Medulla oblongata (tissue), 1 donor: ENCODE data around the gene AK5.
"Not testable (repeated sequence)": the region's sequence is repeated elsewhere in the genome, so short reads cannot be mapped to it uniquely, and the experiment has no call there.

Experiments
- DNase-seq: peaks from one replicate; pipeline ENCODE4 v3.0.0-alpha.2; 2015; ENCODE audit errors: extremely low spot score

AK5 gene

DNA sequence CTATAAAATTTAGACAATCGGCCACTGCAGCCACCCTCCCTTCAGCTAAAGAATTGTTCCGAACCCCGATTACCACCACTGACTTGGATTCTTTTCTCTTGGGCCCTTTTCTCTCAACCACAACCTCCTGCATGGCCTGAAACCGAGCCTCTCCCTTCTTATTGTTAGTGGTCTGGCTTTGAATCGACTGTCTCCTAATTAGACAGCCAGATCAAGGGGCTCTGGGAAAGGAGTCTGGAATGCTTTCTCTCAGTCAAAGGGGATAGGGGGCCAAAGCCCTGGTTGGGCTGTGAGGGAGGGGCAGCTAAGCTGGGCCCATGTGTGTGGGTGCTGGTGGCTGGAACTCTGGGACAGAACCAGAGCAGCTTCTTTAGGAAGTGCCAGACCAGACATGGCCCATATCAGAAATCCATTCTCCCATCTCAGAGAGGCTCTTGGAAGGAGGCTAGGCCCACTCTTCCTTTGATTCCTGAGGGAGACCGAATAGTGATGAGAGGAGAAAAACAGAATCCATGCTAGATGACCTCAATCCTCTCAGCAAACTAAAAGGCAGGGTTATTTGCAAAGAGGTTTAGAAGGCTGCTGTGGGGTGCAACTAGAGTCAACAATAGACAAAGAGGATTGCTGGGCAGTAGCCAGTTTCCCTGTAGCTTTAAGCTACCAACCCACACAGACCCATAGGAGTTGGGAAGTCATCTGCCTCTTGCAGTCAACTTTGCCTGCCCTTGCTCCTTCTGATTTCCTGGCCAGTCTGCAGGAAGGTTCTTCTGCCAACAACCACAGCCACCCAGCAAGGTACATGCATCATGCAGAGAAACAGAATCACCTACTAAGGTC lies 117.6 kb downstream of the AK5 start:
- DNase-seq, result peak; percentile 87

DNA sequence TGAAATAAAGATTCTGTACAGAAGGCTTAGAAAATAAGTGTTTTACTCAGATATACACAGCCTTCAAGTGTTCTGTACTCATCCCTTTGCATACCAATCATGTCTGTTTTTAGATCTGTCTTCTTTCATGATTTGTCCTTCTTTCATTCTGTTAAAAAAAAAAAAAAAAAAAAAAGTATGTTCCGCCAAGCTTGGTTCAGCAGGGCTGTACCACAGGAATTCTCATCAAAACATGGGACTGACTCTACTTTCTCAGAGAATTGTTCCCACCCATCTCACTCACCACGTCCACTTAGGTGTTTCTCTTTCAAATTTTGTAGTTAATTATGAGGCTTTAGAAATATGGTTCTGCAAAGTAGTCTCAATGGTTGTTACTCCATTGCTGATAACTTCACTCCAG lies 119.0 kb downstream of the AK5 start:
- no peak for DNase-seq

DNA sequence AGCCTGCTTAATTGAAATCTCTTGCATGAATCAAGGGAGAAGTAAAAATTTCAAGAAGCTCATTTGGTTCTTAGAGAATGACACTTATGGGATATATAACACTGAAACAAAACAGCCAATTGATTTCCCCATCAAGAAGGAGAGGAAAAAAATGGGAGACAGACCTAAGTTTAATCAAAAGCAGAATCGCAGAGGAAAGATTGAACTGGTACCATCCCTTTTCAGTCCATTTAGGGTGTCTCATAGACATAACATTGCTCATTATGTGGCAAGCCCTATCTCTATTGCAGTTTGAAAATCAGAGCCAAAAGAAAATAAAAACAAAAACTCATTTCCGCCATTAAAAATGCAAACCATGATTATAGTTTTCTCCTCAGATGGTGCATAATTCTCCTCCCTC lies 119.6 kb downstream of the AK5 start:
- DNase-seq, result no peak

DNA sequence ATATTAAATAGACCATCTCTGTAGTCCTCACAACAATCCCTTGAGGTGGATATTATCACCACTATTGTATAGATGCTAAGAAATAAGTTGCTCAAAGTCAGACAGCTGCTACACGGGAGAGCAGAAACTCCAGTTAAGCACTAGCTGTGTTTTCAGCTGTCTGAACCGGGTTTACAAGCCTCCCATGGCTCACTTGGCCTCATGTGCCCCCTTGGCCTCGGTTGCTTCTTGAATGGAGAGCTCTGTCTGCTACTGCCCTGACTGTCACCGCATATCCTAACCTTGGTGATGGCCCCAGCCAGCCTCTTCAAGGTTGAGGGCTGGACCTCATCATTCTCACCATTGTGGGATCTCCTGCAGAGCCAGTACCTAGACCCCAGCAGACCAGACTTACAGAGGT lies 123.4 kb downstream of the AK5 start:
- DNase-seq, result no peak

DNA sequence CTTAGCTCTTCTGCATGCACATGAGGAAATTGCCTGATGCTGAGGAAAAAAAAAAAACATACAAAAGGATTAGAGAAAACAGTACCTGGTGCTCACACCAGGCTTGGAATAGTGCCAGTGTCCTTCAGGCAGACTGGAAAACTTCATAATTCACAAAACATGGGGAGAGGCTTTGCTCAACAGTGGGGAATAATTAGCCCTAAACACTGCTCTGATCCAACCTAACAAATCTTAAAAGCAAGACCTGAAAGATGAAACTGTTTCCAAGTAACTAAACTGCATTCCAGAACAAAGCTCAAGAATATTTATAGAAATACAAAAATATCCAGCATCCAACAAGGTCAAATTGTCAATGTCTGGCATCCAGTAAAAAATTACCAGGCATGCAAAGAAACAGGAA lies 124.8 kb downstream of the AK5 start:
- no peak for DNase-seq

DNA sequence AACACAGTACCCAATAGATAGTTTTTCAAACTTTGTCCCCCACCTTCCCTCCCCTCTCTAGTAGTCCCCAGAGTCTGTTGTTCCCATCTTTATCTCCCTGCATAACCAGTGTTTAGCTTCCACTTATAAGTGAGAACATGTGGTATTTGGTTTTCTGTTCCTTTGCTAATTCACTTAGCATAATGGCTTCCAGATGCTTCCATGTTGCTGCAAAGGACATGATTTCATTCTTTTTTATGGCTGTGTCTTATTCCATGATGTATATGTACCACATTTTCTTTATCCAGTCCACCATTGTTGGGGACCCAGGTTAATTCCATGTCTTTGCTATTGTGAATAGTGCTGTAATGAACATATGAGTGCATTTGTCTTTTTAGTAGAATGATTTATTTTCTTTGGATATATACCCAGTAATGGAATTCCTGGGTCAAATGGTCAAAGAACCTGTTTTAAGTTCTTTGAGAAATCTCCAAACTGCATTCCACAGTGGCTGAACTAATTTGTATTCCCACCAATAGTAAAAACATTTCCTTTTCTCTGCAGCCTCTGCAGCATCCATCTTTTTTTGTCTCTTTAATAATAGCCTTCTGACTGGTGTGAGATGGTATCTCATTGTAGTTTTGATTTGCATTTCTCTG lies 126.0 kb downstream of the AK5 start:
- DNase-seq, result no peak

DNA sequence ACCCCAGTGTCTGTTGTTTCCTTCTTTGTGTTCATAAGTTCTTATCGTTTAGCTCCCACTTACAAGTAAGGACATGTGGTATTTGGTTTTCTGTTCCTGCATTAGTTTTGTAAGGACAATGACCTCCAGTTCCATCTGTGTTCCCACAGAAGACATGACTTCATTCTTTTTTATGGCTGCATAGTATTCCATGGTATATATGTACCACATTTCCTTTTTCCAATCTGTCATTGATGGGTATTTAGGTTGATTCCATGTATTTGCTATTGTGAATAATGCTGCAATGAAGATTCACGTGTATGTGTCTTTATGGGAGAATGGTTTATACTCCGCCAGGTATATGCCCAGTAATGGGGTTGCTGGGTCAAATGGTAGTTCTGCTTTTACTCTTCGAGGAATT lies 127.1 kb downstream of the AK5 start:
- not testable (repeated sequence) for DNase-seq

DNA sequence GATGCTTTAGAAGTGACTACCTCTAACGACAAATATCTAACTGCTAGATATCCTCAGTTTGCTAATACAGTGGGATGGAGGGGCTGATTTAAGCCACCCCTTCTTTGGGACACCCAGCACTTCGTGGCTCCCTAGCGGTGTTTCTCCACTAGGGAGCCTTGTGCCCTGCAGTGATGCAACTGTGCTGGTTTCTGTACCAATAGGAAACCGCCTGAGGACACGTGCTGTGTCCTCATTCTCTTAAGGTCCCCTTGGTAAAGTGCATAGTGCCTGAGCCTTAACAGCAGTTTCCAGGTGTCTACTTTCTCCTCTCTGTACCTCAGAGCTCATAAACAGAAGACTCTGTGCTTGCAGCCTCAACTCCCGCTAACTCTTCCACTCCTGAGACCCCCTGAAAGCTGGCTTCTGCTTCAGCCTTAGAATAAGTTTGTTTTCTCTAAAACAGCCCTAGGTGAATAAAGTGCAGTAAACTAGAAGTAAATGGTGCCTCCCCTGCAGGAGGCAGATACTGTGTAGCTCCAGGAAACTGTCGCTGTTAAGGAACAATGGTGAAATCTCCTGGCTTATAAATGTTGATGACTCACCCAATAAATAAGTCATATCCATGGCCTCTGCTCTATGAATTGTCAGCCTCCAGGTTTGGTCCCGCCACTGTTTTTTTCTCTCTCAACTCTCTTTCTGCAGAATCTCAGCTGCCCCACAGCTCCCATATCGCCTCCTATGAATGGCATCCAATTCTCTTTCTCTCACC lies 130.4 kb downstream of the AK5 start:
- DNase-seq, result no peak

DNA sequence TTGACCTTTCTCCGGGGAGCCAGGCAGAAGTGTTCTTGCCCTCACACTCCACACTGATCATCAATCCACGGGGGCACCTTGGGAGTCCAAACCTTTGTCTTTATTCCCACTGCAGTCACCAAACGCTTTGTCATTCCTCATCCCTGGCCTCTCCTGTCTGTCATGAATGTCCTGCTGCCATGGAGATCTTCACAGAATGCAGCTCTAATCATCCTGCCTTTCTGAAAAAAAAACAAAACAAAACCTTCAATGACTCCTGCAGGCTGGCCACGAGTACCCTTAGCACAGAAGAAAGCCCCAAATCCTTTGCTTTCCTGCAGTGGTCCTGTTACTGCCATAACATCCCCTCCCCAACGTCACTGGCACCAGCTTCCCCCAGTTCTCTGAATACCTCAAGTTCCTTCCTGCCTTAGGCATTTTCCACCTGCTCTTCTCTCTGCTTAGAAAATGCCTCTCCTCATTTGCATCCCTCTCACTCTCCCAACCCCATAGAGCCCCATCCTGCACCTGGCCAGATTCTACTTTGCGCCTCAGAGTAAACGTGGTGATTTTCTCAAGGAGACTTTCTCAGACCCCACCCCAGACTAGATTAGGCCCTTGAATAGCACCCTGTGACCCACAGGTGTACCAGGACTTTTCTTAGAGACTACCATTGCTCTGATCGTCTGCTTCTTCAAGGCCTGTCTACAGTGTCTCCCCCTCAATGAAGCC lies 131.2 kb downstream of the AK5 start:
- DNase-seq, result no peak

DNA sequence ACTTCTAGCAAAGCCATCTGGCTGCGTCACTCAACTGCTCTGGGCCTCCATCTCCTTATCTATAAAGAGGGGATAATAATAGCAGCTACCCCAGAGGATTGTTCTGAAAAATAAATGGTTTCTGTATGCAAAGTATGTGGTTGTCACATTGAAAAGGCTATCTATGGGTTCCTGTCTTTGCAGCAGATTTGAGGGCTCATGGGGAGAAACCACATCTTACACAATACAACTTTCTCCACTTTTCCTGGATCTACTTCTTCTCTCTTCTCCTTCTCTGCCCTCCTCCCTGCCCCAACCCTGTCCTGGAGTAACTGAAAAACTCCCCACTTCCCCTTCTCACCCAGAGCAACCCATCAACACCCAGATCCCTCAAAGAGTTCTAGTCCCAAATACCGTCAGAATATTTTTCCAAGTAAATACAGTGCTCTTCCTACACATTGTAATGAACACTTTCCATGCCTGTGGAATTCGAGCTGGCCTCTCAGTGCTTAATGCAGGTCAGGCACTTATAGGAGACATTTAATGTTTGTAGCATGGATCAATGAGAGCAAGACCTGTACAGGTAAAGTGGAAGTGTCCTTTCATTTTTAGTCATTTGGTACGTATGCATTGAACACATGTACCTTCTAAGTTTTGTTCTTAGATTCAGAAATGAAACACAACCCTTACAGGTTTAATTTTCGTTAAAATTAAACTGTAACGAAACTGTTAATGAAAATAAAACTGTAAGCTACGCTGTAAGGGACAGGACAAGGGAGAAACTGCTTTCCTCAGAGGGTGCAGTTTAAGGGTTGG lies 131.9 kb downstream of the AK5 start:
- no peak for DNase-seq

DNA sequence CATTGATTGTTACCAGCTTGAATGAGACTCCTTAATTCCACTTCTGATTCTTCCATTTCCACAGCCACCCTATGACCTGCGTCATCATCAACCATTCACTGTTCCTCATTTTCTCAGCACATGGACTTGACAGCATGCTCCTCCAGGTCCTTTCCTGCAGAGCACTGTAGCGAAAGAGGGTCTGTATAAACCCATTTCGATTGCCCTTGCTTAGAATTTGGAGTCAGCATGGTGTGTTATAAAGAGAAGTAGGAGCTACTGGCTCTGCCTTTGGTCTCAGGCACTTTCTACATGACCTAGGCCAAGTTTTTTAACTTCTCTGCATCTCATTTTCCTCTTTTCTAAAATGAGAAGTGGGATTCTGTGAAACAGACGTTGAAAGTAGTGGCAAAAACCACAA lies 133.8 kb downstream of the AK5 start:
- DNase-seq, result no peak

DNA sequence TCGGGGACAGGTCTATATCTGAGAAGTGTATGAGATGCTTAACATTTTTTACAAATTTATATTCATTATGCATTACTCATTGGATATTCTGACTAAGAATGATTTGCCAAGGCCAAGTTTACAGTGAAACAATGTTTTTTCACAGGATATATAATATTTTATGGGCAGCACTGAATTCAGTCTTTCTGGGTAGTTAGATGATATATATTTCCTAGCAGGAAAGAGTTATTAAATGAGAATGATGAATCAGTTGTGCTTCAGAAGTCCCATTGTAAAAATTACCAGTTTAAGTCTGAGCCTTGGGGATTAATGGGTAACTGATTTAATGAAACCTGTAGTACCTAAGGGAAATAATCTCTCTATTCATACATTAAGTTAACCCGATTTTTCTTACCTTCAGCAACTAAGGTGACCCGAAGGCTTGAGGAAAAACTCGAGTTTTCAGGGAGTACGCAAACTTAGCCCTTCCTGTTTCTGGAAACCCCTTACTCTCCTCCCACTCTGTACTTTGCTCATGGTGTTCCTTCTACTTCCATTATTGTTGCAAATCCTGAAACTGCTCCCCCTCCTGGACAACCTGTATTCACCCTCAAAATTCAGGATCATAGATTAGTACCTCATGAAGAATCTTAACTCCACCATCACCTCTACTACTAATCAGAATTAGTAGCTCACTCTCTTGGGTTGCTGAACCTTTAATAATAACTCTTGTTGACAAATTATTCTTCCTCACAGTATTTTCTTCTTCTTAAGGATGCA lies 135.1 kb downstream of the AK5 start:
- DNase-seq, result no peak

DNA sequence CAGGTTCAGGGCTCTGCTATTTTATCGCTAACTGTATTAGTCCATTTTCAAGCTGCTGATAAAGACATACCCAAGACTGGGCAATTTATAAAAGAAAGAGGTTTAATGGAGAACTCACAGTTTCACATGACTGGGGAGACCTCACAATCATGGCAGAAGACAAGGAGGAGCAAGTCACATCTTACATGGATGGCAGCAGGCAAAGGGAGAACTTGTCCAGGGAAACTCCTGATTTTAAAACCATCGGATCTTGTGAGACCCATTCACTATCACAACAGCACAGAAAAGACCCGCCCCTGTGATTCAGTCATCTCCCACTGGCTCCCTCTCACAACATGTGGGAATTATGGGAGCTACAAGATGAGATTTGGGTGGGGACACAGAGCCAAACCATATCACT lies 136.2 kb downstream of the AK5 start:
- DNase-seq, result not testable (repeated sequence)

DNA sequence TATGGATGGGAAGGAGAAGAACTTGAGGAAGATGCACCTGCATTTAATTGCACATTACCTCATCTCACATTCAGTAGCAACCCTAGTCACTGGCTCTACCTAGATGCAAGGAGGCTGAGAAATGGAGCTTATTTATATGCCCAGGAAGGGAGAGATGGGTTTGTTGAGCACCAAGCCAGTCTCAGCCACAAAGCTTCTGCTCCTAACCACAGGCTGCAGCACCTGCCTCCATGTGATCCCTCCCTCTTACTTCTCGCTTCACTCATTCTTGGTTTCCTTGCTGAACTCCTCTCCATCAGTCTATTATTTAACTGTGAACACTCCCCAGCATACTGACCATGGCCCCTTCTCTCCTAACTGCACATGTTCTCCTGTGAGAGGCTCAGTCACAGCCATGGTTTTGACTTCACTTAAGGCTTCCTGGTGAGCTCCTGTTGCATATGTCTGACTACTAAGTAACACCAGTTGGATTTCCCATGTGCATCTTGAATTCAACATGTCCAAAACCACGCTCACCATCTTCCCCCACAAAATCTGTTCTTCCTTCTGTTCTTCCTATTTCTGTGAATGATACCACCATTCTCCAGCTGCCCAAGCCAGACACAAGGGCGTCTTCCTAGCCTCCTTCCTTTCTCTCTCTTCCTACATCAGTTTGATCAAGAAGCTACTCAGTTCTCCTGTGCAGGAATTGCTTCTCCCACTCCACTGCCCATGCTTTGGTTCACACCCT lies 139.8 kb downstream of the AK5 start:
- DNase-seq, result no peak

DNA sequence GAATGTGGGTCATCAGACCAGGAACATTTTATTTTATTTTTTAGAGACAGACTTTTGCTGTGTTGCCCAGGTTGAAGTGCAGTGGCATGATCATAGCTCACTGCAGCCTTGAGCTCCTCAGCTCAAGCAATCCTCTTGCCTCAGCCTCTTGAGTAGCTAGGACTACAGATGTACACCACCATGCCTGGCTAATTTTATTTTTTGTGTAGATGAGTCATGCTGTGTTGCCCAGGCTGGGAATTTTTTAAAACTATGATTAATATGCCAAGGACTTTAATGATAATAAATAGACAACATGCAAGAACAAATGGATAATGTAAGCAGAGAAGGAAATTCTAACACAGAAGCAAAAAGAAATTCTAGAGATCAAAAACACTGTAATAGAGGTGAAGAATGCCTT lies 142.4 kb downstream of the AK5 start:
- DNase-seq, result no peak

DNA sequence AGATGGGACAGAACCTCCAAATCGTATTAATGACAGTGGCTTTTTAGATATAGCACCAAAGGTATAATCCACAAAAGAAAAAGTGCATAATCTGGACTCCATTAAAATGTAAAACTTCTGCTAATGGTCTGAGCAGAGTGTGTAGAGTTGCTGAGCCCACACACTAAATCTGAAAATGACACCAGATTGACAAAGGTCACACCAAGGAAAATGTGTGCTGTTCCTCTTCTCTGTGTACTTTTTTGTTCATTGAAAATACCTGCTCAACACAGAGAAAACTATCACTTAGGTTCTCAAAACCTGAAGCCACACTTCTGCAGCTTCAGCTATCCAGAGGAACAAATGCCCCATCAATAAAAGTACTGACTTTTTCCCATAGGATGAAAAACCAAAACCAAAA lies 146.2 kb downstream of the AK5 start:
- no peak for DNase-seq

DNA sequence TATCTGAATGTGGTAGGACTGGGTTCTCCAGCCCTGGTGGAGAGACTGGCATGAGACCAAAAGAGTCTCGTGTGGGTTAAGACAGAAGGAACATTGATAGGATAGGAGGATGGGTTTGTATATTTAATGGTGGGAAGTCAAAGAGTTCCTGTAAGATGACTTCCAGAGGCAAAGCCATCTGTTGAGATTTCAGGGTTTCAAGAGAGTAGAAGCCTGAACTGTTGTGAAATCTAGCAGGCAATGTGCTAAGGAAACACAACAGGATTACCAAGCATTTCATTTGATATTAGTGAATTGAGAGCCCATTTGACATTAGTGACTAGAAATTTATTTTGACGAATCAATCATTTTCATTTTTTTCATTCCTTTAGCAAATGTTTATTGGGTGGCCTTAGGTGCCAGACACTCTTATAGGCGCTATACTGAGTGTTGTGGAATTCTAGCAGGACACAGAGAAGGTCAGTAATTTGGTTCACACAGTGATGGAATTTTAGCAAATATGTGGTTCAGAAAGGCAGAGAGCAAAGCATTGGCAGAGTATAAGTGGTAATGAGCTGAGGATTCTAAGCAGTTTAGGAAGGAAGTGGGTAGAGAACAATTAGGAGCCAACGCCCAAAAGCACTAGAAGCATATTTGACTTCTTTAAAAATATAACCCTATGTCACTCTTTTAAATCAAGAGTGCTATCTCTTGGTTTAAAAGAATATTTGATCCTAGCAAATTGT lies 149.3 kb downstream of the AK5 start:
- no peak for DNase-seq

DNA sequence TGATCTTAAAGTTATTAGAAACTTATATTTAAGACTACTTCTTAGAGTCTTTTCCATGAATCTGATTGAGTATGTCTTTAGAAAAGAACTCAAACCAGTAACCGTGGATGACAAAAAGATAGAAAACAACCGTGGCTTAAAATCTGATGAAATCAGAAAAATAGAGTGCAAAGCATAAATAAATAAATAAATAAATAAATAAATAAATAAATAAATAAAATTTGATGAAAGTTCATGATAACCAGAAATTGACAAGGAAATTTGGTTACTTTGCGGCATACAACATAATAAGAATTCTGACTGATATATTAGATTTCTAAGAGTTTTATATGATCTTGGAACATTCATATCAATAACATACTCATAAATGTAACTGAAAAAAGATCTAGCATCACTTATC lies 152.1 kb downstream of the AK5 start:
- no peak for DNase-seq

DNA sequence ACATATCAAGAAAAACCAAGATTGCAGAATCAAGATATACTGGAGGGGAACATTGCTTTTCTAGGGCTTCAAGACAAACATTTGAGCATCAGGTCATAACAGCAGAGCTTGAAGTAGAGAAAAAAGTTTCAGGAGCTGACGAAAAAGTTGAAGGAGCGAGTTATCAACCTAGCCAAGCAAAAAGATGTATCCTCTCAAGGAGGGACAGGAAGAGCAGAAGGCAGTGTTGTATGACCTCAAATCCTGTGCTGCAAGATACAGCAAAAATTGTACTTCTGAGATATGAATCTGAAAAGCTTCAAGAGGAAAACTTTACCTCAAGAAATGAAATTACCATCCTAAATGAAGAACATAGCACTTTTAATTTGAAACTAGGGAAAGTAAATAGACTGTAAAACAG lies 153.1 kb downstream of the AK5 start:
- no peak for DNase-seq
